H9 (cell line): ENCODE results near the gene DDX46. TPM values are rescaled to one million over a fixed set of nuclear protein-coding genes. Genes with fewer than 3 reads are reported as not detected.
"Not testable (repeated sequence)": the region's sequence is repeated elsewhere in the genome, so short reads cannot be mapped to it uniquely, and the experiment has no call there.

Experiments used
- DNase-seq: peaks from one replicate; pipeline ENCODE4 v3.0.0-alpha.2; 2017
- H2AFZ ChIP-seq: one replicate; pipeline ENCODE4 v1.6.1; 2013; ENCODE audit warnings: mild to moderate bottlenecking, low read length, control low read depth, moderate library complexity
- H2AK5ac ChIP-seq: 2 replicates; pipeline ENCODE4 v1.6.1; 2013; ENCODE audit warnings: low read length, control low read depth, mixed read lengths; ENCODE audit not compliant: insufficient read length
- H2BK120ac ChIP-seq: one replicate; pipeline ENCODE4 v1.6.1; 2013; ENCODE audit warnings: low read depth, mild to moderate bottlenecking, low read length, control low read depth, inconsistent platforms; ENCODE audit not compliant: poor library complexity, severe bottlenecking
- H2BK12ac ChIP-seq: 2 replicates; pipeline ENCODE4 v1.6.1; 2013; ENCODE audit warnings: low read length, control low read depth, mixed read lengths, low read depth; ENCODE audit not compliant: insufficient read length
- H2BK15ac ChIP-seq: 2 replicates; pipeline ENCODE4 v1.6.1; 2013; ENCODE audit warnings: low read depth, low read length, control low read depth
- H2BK20ac ChIP-seq: one replicate; pipeline ENCODE4 v1.6.1; 2013; ENCODE audit warnings: low read depth, mild to moderate bottlenecking, low read length, control low read depth, inconsistent platforms; ENCODE audit not compliant: poor library complexity, severe bottlenecking
- H2BK5ac ChIP-seq: 2 replicates; pipeline ENCODE4 v1.6.1; 2013; ENCODE audit warnings: low read length, control low read depth, mixed read lengths; ENCODE audit not compliant: insufficient read length
- H3K14ac ChIP-seq: 2 replicates; pipeline ENCODE4 v1.6.1; 2013; ENCODE audit warnings: low read length, control low read depth; ENCODE audit not compliant: insufficient read depth
- H3K18ac ChIP-seq: 2 replicates; pipeline ENCODE4 v1.6.1; 2013; ENCODE audit warnings: low read depth, mild to moderate bottlenecking, mixed read lengths, low read length, control low read depth; ENCODE audit not compliant: insufficient read length
- H3K23ac ChIP-seq: 2 replicates; pipeline ENCODE4 v1.6.1; 2013; ENCODE audit warnings: low read length, control low read depth, mixed read lengths, low read depth; ENCODE audit not compliant: insufficient read length
- H3K23me2 ChIP-seq: 2 replicates; pipeline ENCODE4 v1.6.1; 2013; ENCODE audit warnings: low read depth, mild to moderate bottlenecking, mixed read lengths, low read length, control low read depth; ENCODE audit not compliant: insufficient read length, poor library complexity, severe bottlenecking
- H3K27ac ChIP-seq: 2 replicates; pipeline ENCODE4 v1.5.1; 2013; ENCODE audit warnings: low read length, control low read depth, mixed read lengths, low read depth; ENCODE audit not compliant: insufficient read length
- H3K27me3 ChIP-seq: 2 replicates; pipeline ENCODE4 v1.6.1; 2013; ENCODE audit warnings: low read length, control low read depth, inconsistent platforms; ENCODE audit not compliant: insufficient read depth
- H3K4ac ChIP-seq: 2 replicates; pipeline ENCODE4 v1.6.1; 2013; ENCODE audit warnings: low read depth, mild to moderate bottlenecking, control low read depth, inconsistent platforms, low read length, moderate library complexity
- H3K4me1 ChIP-seq: 2 replicates; pipeline ENCODE4 v1.6.1; 2013; ENCODE audit warnings: low read length, control low read depth, inconsistent platforms; ENCODE audit not compliant: insufficient read depth
- H3K4me2 ChIP-seq: 2 replicates; pipeline ENCODE4 v1.6.1; 2013; ENCODE audit warnings: low read length, control low read depth, mixed read lengths; ENCODE audit not compliant: insufficient read length, insufficient read depth
- H3K56ac ChIP-seq: 2 replicates; pipeline ENCODE4 v1.6.1; 2013; ENCODE audit warnings: low read depth, mild to moderate bottlenecking, mixed read lengths, low read length, control low read depth; ENCODE audit not compliant: insufficient read length
- H3K79me1 ChIP-seq: 2 replicates; pipeline ENCODE4 v1.6.1; 2013; ENCODE audit warnings: low read depth, mild to moderate bottlenecking, moderate library complexity, low read length, control low read depth, inconsistent platforms; ENCODE audit not compliant: insufficient read depth, poor library complexity, severe bottlenecking
- H3K79me2 ChIP-seq: 2 replicates; pipeline ENCODE4 v1.6.1; 2013; ENCODE audit warnings: low read length, control low read depth, inconsistent platforms; ENCODE audit not compliant: insufficient read depth
- H3K9ac ChIP-seq: 2 replicates; pipeline ENCODE4 v1.6.1; 2013; ENCODE audit warnings: low read length, control low read depth, mixed read lengths; ENCODE audit not compliant: insufficient read length; ENCODE audit errors: extremely low read depth
- H3K9me3 ChIP-seq: one replicate; pipeline ENCODE4 v1.6.1; 2013; ENCODE audit warnings: low read depth, low read length, inconsistent platforms; ENCODE audit not compliant: control insufficient read depth
- H3T11ph ChIP-seq: one replicate; pipeline ENCODE4 v1.6.1; 2013; ENCODE audit warnings: mild to moderate bottlenecking, low read length, control low read depth, inconsistent platforms
- H4K20me1 ChIP-seq: one replicate; pipeline ENCODE4 v1.6.1; 2013; ENCODE audit not compliant: control insufficient read depth, insufficient read length, insufficient read depth
- H4K5ac ChIP-seq: 2 replicates; pipeline ENCODE4 v1.6.1; 2013; ENCODE audit warnings: low read depth, mild to moderate bottlenecking, mixed read lengths, low read length, control low read depth; ENCODE audit not compliant: insufficient read length
- H4K8ac ChIP-seq: replicated peaks from 2 replicates; pipeline ENCODE4 v1.6.1; 2013; ENCODE audit warnings: low read length, control low read depth, mixed read lengths, low read depth; ENCODE audit not compliant: insufficient read length
- H4K91ac ChIP-seq: 2 replicates; pipeline ENCODE4 v1.6.1; 2013; ENCODE audit warnings: low read depth, mild to moderate bottlenecking, moderate library complexity, mixed read lengths, low read length, control low read depth; ENCODE audit not compliant: insufficient read length
- H3K27ac Mint-ChIP-seq, 3 experiments: 2 replicates in 2 of 3; 3 replicates in 1 of 3; pipeline ENCODE4 v1.8.0; 2020 to 2021; ENCODE audit warnings: mixed read lengths in 3 of 3, mild to moderate bottlenecking in 1 of 3, moderate library complexity in 1 of 3
- H3K27me3 Mint-ChIP-seq: 2 replicates; pipeline ENCODE4 v1.8.0; 2021; ENCODE audit warnings: low read depth, mild to moderate bottlenecking, moderate library complexity, mixed read lengths
- H3K36me3 Mint-ChIP-seq, 3 experiments: 2 replicates in 2 of 3; 3 replicates in 1 of 3; pipeline ENCODE4 v1.8.0; 2020 to 2021; ENCODE audit warnings: low read depth in 3 of 3, mixed read lengths in 3 of 3; ENCODE audit not compliant: insufficient read depth in 1 of 3
- H3K4me1 Mint-ChIP-seq, 2 experiments: 2 replicates each; pipeline ENCODE4 v1.8.0; 2020; ENCODE audit warnings: mixed read lengths in 2 of 2
- H3K4me3 Mint-ChIP-seq, 2 experiments: 2 replicates in 1 of 2; 3 replicates in 1 of 2; pipeline ENCODE4 v1.8.0; 2020 to 2021; ENCODE audit warnings: mild to moderate bottlenecking in 2 of 2, mixed read lengths in 2 of 2, moderate library complexity in 1 of 2
- H3K9me3 Mint-ChIP-seq, 2 experiments: 2 replicates in 1 of 2; 3 replicates in 1 of 2; pipeline ENCODE4 v1.8.0; 2020; ENCODE audit warnings: mild to moderate bottlenecking in 2 of 2, mixed read lengths in 2 of 2, moderate library complexity in 1 of 2
- WGBS: extraction: QIAGEN DNeasy Blood & Tissue Kit; methylation state at CpG from one replicate; pipeline ENCODE4 v1.1.7; 2013; ENCODE audit warnings: missing lambda C conversion rate, low lambda C conversion rate, mixed read lengths; ENCODE audit not compliant: insufficient read length; ENCODE audit errors: extremely low coverage; 5-methylcytosine and 5-hydroxymethylcytosine counted together
- total RNA-seq: library from RNA; stranded (reverse); gene quantifications from 2 replicates; pipeline ENCODE4 v1.2.1, GENCODE V29; 2021
- TF ChIP-seq, protein P1 (sequence below): fragments of 200-600 bp; sonication (generic); conservative IDR thresholded peaks from 3 replicates; pipeline ENCODE4 v1.8.0; 2021; ENCODE audit warnings: antibody characterized with exemption, mild to moderate bottlenecking

DDX46 gene
- total RNA-seq, 1 experiment from 2014 or later: 90.3 TPM

DNA sequence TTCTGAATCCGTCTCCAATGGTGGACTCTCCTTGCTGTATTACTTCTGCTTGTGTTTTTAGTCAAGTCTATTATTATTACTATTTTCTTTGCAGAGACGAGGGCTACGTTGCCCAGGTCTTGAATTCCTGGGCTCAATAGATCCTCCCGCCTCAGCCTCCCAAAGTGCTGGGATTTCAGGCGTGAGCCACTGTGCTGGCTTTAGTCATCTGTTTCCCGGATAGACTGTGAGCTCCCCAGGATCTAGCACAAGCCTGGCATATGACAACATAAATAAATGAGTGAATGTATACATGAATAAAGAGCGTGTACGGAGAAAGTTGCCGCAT lies 439 bp upstream of the DDX46 start:
- Histone ChIP-seq H3K27me3 (no peaks in the 10 kb centered on the region), H3K4me1 (peaks cover 4% of the 10 kb centered on the region; the same call in 1 of the 2 replicates), H2AK5ac (no peak overlapping the region), H3K9me3 (no peaks in the 10 kb centered on the region), H4K8ac (no peak overlapping the region), H3T11ph (no peak overlapping the region), H3K79me1 (no peaks in the 10 kb centered on the region), H2BK20ac (no peak overlapping the region), H2BK120ac (no peak overlapping the region), H2AFZ (peak overlapping the region; percentile 67), H3K9ac (peak overlapping the region; percentile 78), H3K79me2 (peaks cover 31% of the 10 kb centered on the region), H3K23me2 (peaks cover 4% of the 10 kb centered on the region), H2BK12ac (no peak overlapping the region), H4K5ac (no peak overlapping the region), H3K4ac (no peak overlapping the region), H4K91ac (no peak overlapping the region), H2BK15ac (no peak overlapping the region), H3K23ac (no peak overlapping the region), H3K4me2 (peak overlapping the region; percentile 50), H3K18ac (peak overlapping the region; percentile 85), H3K27ac (no peak overlapping the region), H2BK5ac (no peak overlapping the region), H3K14ac (peak overlapping the region; percentile 74; the same call in 1 of the 2 replicates), H3K56ac (no peak overlapping the region), H4K20me1 (no peaks in the 10 kb centered on the region)
- H3K4me1 Mint-ChIP-seq: peaks cover 23 to 29% of the 10 kb centered on the region in 2 experiments
- H3K4me3 Mint-ChIP-seq: peak overlapping the region; percentile 99 to 100
- DNase-seq: no peak
- H3K27ac Mint-ChIP-seq: peak overlapping the region; percentile 26 to 69 (median 60); a peak in 6 of 7 replicates
- H3K9me3 Mint-ChIP-seq: no peaks in the 10 kb centered on the region
- H3K36me3 Mint-ChIP-seq: peaks cover 2 to 10% (median 2%) of the 10 kb centered on the region in 3 experiments; a peak in 6 of 7 replicates
- no CpG with 5 or more reads among the region's 9 CpGs for WGBS
- TF ChIP-seq, protein P1, sequence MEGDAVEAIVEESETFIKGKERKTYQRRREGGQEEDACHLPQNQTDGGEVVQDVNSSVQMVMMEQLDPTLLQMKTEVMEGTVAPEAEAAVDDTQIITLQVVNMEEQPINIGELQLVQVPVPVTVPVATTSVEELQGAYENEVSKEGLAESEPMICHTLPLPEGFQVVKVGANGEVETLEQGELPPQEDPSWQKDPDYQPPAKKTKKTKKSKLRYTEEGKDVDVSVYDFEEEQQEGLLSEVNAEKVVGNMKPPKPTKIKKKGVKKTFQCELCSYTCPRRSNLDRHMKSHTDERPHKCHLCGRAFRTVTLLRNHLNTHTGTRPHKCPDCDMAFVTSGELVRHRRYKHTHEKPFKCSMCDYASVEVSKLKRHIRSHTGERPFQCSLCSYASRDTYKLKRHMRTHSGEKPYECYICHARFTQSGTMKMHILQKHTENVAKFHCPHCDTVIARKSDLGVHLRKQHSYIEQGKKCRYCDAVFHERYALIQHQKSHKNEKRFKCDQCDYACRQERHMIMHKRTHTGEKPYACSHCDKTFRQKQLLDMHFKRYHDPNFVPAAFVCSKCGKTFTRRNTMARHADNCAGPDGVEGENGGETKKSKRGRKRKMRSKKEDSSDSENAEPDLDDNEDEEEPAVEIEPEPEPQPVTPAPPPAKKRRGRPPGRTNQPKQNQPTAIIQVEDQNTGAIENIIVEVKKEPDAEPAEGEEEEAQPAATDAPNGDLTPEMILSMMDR: no peak
- peaks cover 5% of the 10 kb centered on the region for H3K27me3 Mint-ChIP-seq

DNA sequence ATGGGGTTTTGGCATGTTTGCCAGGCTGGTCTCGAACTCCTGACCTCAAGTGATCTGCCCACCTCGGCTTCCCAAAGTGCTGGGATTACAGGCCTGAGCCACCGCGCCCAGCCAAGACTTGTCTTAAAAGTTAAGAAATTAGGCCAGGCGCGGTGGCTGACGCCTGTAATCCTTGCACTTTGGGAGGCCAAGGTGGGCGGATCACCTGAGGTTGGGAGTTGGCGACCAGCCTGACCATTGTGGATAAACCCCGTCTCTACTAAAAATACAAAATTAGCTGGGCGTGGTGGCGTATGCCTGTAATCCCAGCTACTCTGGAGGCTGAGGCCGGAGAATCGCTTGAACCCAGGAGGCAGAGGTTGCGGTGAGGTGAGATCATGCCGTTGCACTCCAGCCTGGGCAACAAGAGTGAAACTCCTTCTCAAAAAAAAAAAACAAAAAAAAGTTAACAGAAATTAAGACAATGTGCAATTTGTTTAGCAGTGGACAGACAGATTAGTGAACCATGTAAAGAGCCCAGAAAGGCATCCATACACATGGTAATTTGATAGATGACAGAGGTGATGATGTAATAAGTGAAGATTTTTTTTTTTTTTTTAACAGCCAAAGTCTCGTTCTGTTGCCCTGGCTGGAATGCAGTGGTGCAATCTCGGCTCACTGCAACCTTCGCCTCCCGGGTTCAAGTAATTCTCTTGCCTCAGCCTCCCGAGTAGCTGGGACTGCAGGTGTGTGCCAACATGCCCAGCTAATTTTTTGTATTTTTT lies 9.1 kb downstream of the DDX46 start:
- H3K4ac ChIP-seq, H2BK20ac ChIP-seq, H2AFZ ChIP-seq, H2BK5ac ChIP-seq, H3K9me3 ChIP-seq, H2AK5ac ChIP-seq, H2BK15ac ChIP-seq, H4K5ac ChIP-seq, H3K9me3 Mint-ChIP-seq, H3K4me1 Mint-ChIP-seq, H3K27ac ChIP-seq, H3K56ac ChIP-seq, H3K27me3 Mint-ChIP-seq, H3K14ac ChIP-seq, H3K27ac Mint-ChIP-seq, H4K8ac ChIP-seq, DNase-seq, H2BK12ac ChIP-seq, H3K27me3 ChIP-seq, H3K9ac ChIP-seq, H3K23ac ChIP-seq, H2BK120ac ChIP-seq, H3K79me1 ChIP-seq, H4K20me1 ChIP-seq, H3K4me1 ChIP-seq, H3K4me3 Mint-ChIP-seq, H3K18ac ChIP-seq, H3K4me2 ChIP-seq, H3K23me2 ChIP-seq, H3K79me2 ChIP-seq, H3T11ph ChIP-seq, H4K91ac ChIP-seq: not testable (repeated sequence)
- peaks cover 41 to 83% (median 79%) of the 10 kb centered on the region in 3 experiments; a peak in 6 of 7 replicates for H3K36me3 Mint-ChIP-seq
- no CpG with 5 or more reads among the region's 21 CpGs for WGBS
